Omental fat pad (tissue), 4 donors: Measurements from ENCODE around the gene AMBP. TPM values are rescaled to one million over a fixed set of nuclear protein-coding genes. Genes with fewer than 3 reads are reported as not detected.
A peak's percentile ranks its signal among the peaks of the same experiment; 100 is the strongest.

ENCODE experiments used
- ATAC-seq: fragments of 150-250 bp; one replicate; pipeline ENCODE4 v1.9.1; 2016; ENCODE audit warnings: mild to moderate bottlenecking, moderate library complexity; ENCODE audit not compliant: low FRiP score
- DNase-seq: peaks from one replicate; pipeline ENCODE4 v3.0.0-alpha.2; 2019; ENCODE audit warnings: low spot score
- total RNA-seq, 4 donors: library from RNA; depleted of rRNA; stranded (reverse); fragments of >200 nt; gene quantifications; one replicate each; pipeline ENCODE4 v1.1.0, GENCODE V29; 2016
- TF ChIP-seq, protein P1 (sequence below), 3 donors: fragments of 450-650 bp; IDR thresholded peaks; one replicate each; pipeline ENCODE4 v1.5.1; 2016 to 2017; ENCODE audit warnings: antibody characterized with exemption in 3 of 3, mild to moderate bottlenecking in 3 of 3, moderate library complexity in 2 of 3

The AMBP gene
- total RNA-seq, 4 donors from 2014 or later: not detected

DNA sequence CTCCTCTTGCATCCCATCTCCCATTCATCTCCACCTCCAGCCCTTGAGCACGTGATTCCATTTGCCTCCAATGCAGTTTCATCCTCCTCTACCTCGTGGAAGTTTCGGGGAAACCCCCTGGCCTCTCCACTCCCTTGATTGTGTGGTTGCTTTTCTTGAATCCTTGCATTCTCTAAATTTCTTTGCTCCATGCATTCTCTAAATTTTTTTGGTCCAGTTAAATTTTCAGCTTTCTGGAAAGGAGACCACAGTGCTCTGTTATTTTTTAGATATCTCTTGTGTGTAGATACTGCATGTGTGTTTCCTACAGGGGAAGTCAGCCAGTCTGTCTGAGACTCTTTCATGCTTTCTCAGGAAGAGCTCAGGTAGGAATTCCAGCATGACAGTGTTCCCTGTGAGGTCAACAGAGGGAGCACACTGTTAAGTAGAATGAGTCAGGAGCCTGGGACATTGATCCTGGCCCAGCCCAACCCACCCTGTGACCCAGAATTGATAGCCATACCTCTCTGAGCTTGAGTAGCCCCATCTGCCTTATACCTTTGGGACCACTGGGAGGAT is 52.8 kb downstream of the AMBP start:
- TF ChIP-seq, protein P1, sequence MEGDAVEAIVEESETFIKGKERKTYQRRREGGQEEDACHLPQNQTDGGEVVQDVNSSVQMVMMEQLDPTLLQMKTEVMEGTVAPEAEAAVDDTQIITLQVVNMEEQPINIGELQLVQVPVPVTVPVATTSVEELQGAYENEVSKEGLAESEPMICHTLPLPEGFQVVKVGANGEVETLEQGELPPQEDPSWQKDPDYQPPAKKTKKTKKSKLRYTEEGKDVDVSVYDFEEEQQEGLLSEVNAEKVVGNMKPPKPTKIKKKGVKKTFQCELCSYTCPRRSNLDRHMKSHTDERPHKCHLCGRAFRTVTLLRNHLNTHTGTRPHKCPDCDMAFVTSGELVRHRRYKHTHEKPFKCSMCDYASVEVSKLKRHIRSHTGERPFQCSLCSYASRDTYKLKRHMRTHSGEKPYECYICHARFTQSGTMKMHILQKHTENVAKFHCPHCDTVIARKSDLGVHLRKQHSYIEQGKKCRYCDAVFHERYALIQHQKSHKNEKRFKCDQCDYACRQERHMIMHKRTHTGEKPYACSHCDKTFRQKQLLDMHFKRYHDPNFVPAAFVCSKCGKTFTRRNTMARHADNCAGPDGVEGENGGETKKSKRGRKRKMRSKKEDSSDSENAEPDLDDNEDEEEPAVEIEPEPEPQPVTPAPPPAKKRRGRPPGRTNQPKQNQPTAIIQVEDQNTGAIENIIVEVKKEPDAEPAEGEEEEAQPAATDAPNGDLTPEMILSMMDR (IDR thresholded peaks at IDR 0.05): no peak
- DNase-seq (no peak), ATAC-seq (no peak)

DNA sequence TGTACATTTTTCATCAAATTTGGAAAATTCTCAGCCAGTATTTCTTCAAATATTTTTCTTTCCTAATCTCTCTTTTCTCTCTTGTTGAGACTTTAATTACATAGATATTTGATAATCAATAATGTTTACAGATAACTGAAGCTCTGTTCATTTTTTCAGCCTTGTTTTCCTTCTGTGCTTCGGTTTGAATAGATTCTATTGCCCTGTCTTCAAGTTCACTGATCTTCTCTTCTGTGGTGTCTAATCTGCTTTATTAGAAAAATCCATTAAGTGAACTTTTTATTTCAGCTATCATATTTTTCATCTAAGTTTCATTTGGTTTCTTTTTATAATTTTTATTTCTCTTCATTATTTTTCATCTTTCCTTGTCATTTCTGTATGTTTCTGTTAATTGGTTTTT is 54.1 kb downstream of the AMBP start:
- TF ChIP-seq, protein P1 (IDR thresholded peaks at IDR 0.05): no peak
- no peak for DNase-seq
- ATAC-seq: no peak

DNA sequence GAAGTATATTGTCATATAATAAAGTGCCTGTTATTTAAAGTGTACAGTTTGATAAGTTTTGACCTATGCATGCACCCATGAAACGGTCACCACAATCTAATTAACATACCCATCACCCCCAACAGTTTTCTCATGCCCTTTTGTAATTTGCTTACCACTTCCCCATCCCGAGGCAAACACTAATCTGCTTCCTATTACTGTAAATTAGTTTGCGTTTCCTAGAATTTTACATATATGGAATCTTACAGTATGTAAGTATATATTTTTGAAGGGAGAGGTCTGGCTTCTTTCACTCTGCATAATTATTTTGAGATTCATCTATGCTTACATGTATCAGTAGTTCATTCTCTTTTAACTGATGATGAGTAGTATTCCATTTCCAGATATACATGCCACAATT is 56.5 kb downstream of the AMBP start:
- DNase-seq (no peak), ATAC-seq (no peak)
- TF ChIP-seq, protein P1 (IDR thresholded peaks at IDR 0.05): no peak

DNA sequence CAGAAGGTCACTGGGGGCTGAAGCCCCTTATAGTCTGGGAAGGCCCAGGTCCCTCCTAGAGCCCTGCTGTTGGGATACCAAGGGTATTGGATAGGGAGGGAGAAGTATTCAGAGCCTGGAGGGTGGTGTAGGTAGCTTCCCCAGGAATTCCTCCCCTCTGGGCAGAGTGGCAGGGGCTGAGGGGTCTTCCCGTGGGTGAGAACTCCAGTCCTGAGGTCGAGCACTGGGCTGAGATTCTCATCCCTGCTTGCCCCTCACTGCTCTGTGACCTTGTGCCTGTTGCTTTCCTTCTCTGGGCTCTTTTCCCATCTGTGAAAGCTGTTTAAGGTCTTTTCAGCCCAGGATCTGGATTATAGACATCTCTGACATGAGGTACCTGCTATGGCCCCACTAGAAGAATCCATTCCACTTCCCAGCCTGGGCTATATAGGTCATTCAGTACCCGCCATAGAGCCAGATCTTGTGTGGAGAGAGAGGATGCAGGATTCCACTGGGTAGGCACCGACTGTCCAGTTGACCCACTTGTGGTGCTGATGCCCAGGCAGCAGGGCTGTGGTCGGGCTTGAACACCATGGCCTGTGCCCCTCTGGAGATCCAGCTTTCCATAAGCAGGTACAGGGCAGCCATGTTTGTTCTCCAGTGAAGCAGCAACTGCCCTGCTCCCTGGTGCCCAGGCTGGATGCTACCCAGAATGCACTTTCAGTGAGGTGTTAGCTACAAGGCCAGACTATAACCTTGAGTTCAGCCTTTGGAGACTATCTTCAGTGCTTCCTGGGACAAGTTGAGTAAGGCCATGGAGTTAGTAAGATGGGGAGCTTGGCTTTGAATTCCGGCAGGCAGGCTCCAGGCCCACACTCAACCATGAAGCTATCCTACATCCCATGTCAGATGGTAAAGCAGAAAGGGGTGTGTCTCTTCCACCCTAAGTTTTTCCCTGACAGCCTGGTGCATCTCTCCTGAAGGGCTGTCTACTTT is 60.1 kb downstream of the AMBP start:
- DNase-seq (peak; percentile 16), ATAC-seq (no peak)
- TF ChIP-seq, protein P1 (IDR thresholded peaks at IDR 0.05): no peak

DNA sequence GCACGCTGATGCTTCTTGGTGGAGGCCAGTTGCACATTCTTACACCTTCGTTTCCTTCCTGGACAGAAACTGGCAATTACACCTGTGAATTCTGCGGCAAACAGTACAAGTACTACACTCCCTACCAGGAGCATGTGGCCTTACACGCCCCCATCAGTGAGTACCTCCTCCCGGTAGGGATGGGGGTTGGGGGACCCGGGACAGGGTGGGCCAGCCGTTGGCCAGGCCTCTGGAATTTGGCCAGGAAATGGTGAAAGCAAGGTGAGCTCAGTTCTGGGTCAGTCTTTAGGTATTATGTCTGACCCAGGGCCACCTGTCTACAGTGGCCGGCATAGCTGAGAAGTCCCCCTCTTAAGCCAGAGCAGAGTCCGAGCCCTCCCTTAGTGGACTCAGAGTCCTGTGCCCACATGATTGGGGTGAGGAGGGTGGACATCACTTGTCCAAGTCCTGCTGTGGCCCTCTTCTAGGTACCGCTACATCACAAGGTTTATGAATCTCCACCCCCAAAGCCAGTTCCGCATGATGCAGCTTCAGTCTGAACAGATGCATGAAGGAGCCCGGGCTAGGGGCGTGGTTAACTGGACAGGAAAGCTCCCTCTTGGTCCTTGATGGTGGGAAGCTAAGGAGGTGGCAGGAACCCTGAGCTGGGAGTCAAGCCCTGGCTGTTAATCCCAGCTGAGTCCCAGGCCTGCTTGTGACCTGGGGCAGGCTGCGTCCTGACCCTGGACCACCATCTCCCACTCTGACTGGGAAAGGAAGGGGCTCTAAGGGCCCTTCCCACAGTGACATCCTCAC is 61.3 kb downstream of the AMBP start:
- TF ChIP-seq, protein P1 (IDR thresholded peaks at IDR 0.05): no peak
- DNase-seq: peak; percentile 14
- ATAC-seq: no peak

DNA sequence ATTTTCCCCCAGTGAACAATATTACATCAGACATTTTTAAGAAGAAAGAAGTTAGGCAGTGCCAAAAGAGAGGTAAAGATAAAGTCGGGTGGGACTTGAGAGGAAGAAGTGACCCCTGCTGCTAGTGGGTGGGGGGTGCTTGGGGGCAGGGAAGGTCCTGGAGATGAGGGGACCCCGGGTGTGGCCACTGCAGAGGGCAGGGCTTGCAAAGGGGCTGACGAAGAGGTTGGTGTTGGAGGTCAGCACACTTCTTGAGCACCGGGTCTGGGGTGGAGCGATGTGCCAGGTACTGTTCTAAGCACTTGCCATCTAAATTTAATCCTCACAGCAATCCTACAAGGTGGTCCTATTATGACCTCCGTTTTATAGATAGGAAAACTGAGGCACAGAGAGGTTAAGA is 62.0 kb downstream of the AMBP start:
- DNase-seq (no peak), ATAC-seq (no peak)
- TF ChIP-seq, protein P1 (IDR thresholded peaks at IDR 0.05): no peak
